ENCODE data around the gene PCBP3.
"Not testable (repeated sequence)": the region's sequence is repeated elsewhere in the genome, so short reads cannot be mapped to it uniquely, and the experiment has no call there.

PCBP3 gene

GRCh38 chr21:45947716-45948255, 304.3 kb downstream of the PCBP3 start:
- no peak for DNase-seq (ENCODE audit: low read depth)

GRCh38 chr21:45948576-45949141, 305.1 kb downstream of the PCBP3 start:
- no peak for DNase-seq (ENCODE audit: low read depth)

GRCh38 chr21:45949928-45950739, 306.6 kb downstream of the PCBP3 start:
- DNase-seq (ENCODE audit: low read depth): no peak

GRCh38 chr21:45950740-45951515, 307.4 kb downstream of the PCBP3 start:
- no peak for DNase-seq (ENCODE audit: low read depth)

GRCh38 chr21:45951676-45952075, 308.2 kb downstream of the PCBP3 start:
- no peak for DNase-seq (ENCODE audit: low read depth)

GRCh38 chr21:45952527-45952926, 309.0 kb downstream of the PCBP3 start:
- not testable (repeated sequence) for DNase-seq (ENCODE audit: low read depth)

DNA sequence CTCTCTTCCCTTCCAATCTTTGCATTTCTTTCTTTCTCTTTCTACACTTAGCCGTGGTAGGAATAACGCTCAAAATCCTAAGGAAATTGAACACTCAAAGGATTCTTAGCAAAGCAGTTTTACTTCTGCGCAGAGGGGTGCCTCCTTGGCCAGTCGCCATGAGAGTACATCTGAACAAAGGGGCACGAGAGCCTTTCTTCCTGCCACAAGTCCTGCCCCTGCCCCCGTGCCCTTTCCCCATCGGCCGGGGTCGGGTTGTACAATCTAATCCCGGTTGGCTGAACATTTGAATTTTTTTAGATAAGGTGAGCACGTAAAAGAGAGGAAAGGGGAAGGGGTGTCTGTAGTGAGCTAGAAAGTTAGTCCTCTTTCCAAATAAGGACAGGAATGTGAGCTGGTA, 309.4 kb downstream of the PCBP3 start:
- DNase-seq (ENCODE audit: low read depth): no peak

DNA sequence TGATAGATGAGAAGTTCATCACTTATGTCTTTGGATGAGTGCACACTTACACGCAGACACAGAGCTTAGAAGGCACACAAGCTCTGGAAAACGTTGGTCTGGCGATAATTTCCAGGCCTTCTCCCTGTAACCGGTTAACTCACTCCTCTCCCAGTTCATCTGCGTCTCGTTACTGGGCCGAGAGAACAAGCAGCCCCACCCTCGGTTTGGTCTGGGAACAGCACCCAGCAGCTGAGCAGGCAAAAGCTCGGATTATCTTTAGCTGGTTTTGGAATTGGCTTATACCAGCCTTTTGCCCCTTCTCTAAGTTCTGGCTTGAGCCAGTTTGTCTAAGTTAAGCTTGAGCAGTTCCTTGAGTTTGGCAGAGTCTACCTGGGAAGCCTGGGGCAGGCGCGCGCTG, 310.7 kb downstream of the PCBP3 start:
- DNase-seq (ENCODE audit: low read depth): no peak

DNA sequence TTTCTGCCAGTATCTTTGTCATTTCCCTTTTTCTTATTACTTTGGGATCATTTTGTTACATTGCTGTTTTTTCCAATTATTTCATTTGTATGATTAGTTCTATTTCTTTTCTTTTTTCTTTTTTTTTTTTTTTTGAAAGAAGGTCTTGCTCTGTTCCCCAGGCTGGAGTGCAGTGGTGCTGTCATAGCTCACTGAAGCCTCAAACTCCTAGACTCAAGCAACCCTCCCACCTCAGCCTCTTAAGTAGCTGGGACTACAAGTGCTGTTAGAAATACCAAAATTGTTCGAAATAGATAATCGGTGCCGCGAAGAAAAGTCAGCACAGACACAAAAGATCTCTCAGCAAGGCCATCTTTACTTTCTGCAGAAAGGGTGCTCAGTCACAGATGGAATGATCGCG, 311.4 kb downstream of the PCBP3 start:
- DNase-seq (ENCODE audit: low read depth): no peak

DNA sequence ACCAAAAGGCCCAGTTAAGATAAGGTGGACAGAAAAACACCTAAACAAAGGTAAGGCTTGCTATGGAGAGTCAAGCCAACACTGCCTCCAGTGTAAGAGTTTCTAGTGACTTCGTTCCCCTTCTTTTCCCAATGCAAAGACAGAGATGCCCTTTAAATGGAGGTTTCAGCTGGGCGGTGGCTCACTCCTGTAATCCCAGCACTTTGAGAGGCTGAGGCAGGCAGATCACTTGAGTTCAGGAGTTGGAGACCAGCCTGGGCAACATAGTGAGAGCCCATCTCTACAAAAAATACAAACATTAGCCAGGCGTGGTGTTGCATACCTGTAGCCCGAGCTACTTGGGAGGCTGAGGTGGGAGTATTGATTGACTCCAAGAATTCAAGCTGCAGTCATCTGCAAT, 314.0 kb downstream of the PCBP3 start:
- no peak for DNase-seq (ENCODE audit: low read depth)

- DNase-seq (ENCODE audit: low read depth): no peak
Observed at GRCh38 chr21:45957981-45958600, 314.6 kb downstream of the PCBP3 start.

- DNase-seq (ENCODE audit: low read depth): no peak
Observed at GRCh38 chr21:45959182-45959581, 315.7 kb downstream of the PCBP3 start.

- DNase-seq (ENCODE audit: low read depth): no peak
Observed at GRCh38 chr21:45959779-45960390, 316.4 kb downstream of the PCBP3 start.

DNA sequence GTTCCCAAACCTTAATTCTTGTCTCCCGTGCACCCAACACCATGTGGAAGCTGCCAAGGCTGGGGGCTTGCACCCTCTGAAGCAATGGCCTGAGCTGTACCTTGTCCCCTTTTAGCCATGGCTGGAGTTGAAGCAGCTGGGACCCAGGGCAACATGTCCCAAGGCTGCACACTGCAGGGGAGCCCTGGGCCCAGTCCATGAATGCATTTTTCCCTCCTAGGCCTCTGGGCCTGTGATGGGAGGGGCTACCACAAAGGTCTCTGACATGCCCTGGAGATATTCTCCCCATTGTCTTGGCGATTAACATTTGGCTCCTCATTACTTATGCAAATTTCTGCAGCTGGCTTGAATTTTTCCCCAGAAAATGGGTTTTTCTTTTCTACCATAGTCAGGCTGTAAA, 317.9 kb downstream of the PCBP3 start:
- DNase-seq (ENCODE audit: low read depth): not testable (repeated sequence)

- no peak for DNase-seq (ENCODE audit: low read depth)
Observed at GRCh38 chr21:45962531-45963231, 319.2 kb downstream of the PCBP3 start.

- no peak for DNase-seq (ENCODE audit: low read depth)
Observed at GRCh38 chr21:45963232-45963570, 319.7 kb downstream of the PCBP3 start.

- DNase-seq (ENCODE audit: low read depth): no peak
Observed at GRCh38 chr21:45964649-45965048, 321.1 kb downstream of the PCBP3 start.

GRCh38 chr21:45965084-45965809, 321.7 kb downstream of the PCBP3 start:
- DNase-seq (ENCODE audit: low read depth): no peak

DNA sequence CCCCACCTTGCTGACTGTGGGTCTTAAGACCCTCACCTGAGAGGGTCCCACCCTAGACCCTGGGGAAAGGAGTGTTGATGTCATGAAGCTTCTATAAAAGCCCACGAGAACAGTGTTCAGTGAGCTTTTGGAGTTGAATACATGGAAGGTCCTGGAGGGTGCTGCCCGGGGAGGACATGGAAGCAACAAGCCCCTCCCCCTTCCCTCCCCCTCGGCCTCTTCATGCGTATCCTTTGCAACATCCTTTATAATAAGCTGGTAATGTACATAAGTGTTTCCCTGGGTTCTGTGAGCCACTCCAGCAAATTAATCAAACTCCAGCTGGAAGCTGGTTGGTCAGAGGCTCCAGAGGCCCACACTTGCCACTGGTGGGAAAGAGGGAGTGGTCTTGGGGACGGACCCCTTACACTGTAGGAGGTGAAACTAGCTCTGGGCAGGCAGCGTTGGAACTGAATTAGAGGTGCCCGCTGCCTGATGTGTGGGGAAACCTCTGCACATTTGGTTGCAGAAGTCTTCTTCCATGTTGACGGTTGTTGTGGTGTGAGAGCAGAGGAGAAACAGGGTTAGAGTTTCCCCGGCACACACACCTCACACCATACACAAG, 323.4 kb downstream of the PCBP3 start:
- no peak for DNase-seq (ENCODE audit: low read depth)
